ENCODE data around the gene PARN.
"Not testable (repeated sequence)": the region's sequence is repeated elsewhere in the genome, so short reads cannot be mapped to it uniquely, and the experiment has no call there.

The PARN gene

DNA sequence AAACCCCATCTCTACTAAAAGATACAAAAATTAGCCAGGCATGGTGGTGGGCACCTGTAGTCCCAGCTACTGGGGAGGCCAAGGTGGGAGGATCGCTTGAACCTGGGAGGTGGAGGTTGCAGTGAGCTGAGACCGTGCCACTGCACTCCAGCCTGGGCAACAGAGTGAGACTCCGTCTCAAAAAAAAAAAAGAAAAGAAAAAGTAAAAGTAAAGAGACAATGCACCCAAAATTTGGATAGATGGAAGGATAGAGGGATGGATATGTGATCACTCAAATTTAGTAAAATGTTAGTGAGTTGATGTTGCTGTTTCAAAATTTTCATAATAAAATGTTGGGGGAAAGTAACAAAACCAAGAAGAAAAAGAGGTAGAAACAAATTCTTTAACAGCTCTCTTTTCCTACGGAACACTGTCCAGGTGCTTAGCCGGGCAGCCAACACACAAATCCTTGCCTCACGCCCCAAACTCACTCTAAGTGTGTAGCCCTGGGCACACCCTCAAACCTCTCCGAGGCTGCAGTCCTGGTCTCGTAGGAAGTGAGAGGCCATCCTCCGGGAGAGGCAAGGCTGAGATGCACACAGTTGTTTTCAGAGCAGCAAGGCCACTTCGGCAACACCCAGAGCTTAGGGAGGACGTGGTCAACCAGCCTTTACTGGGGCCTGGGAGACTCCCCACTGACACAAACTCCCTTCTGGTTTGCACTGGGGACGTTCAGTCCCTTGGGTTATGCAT is 228.9 kb downstream of the PARN start:
- DNase-seq (ENCODE audit: low read depth in 2 of 2), result not testable (repeated sequence)

DNA sequence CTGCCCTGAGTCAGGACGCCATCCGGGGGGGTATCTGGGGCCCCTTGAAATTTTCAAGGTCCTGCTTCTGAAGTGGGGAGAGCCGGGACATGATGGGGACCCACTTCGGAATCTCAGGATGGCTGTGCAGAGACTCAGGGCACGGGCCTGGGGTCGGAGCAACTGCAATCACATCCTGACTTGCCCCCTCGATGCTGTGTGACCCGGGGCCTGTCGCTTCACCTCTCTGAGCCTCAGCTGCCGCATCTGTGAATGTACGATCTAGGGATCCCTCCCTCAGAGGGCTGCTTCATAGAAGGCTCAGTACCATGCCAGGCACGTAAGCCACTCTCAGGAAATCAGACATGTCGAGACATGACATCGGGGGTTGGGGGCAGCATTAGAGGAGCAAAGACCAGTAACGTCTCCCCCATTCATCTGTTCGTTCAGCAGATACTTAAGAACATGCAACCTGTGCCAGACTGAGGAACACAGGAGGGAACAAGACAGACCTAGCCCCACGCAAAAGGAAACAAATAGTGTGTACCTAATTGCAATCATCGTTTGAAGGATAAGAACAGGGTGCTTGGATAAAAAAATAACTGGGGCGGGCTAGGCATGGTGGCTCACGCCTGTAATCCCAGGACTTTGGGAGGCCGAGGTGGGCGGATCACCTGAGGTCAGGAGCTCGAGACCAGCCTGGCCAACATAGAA is 229.6 kb downstream of the PARN start:
- no peak for DNase-seq (ENCODE audit: low read depth in 2 of 2)

DNA sequence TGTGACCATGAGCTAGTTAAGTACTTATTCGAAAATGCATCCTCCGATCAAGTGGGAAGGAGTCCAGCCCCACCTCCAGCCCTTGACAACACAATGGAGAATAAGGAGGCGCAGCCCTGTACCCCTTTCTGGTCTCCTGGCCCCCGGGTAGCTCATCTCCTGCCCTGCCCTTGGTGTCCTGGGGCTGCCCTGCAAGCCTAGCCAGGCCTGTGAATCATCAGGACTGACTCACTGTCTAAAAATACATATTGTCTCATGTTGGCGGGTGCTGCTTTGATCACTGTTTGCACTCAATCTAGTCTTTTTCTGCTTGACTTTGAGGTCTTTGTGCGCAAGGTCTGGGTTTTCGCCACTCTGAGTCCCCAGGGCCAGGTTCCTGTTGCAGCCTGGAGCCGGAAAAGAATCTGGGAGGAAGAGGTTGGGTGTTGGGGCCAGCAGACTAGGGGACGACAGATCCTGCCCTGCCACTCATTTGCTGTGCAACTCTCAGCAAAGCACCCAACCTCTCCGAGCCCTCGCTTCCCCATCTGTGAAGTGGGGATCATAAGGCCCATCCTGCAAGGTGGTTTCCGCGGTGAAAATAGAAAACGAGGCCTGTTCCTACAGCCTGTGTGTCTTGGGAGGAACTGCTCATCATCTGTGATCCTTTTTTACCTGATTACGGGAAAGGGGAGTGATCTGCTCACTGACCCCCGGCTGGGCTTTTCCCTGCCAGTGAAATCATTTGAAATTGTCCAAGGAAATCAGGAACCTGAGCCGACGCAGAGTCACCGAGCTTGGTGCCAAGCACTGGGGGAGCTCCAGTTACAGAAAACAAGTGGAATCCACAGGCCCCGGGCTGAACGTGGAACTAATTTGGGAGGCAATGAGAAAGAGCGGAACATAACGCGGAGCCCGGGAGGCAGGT is 230.4 kb downstream of the PARN start:
- no peak for DNase-seq (ENCODE audit: low read depth in 2 of 2)

DNA sequence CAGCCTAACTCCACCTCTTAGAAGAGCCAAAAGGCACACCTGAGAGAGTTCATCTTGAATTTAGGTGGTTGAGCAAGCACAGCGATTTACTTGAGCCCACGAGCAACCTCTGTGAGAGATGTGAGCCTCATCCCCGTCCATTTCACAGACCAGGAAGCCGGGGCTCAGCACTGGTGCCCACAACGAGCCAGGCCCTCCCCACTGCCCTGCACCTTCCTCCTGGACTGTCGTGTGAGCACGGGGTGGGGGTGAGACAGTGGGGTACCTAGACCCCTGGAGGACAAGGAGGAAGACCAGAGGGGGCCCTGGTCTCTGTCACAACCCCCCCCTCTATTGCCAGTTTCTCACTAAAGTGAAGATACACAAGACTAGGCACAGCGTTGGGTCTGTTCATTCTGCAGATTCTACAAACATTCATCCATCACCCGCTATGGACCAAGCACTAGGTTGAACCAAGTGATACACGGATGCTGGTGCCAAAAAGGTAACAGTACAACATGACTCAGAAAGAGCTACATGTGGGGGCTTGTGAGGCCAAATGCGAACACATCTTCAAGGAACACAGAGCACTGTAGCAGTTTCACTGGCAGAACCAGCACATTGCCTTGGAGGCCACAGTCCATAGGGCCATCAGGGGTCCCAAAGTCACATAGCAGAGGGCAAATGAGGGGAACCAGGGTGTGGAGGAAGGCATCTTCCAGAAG is 231.9 kb downstream of the PARN start:
- DNase-seq (ENCODE audit: low read depth in 2 of 2), result no peak

DNA sequence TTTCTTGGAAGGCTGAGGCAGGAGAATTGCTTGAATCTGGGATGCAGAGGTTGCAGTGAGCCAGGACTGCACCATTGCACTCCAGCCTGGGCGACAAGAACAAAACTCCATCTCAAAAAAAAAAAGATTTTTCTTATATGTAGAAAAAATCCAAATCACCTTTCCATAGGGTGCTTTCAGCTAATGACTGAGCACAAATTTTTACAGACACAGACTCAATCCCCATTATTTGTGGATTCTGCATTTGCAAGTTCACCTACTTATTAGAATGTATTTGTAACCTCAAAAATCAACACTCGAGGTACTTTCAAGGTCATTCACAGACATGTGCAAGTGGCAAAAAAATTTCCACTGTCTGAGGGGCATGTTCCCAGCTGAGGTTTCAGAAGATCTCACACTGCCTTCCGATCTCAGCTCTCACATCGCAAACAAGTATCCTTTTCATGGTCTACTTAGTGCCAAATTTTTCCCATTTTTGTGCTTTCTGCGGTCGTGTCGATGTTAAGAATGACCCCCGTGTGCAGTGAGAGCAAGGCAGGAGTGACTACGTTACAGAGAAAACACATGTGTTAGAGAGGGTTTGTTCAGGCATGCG is 234.3 kb downstream of the PARN start:
- not testable (repeated sequence) for DNase-seq (ENCODE audit: low read depth in 2 of 2)

DNA sequence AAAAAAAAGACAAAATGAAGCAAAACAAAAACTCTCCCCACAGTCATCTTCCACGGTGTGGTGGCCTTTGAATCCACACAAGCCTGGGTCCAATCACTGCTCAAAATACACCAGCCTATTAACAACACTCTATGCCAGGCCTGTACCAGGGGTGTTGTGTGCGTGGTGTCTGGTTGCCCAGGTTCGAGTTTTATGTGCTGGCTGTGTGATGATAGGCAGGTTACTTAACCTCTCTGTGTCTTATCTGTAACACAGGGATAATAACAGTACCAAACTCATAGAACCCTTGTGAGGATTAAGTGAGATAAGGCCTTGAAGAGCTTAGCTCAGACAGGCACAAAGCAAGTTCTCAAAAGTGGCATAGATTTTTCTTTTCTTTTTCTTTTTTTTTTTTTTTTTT is 235.2 kb downstream of the PARN start:
- no peak for DNase-seq (ENCODE audit: low read depth in 2 of 2)

DNA sequence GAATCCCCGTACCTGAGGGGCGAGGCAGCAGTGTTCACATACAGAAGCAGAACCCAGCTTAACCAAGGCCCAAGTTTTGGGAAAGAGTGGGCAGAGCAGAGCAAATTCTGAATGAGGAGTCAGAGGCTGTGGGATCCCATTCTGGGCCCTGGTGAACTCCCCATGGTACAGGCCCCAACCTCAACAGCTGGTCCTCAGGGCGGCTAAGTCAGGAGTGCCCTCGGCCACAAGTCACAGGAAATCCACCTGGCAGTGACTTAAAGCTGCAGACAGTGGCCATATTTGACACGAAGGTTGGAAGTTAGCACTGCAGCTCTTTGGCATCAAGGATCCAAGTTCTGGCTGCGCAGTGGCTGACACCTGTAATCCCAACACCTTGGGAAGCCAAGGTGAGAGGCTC is 237.1 kb downstream of the PARN start:
- no peak for DNase-seq (ENCODE audit: low read depth in 2 of 2)

DNA sequence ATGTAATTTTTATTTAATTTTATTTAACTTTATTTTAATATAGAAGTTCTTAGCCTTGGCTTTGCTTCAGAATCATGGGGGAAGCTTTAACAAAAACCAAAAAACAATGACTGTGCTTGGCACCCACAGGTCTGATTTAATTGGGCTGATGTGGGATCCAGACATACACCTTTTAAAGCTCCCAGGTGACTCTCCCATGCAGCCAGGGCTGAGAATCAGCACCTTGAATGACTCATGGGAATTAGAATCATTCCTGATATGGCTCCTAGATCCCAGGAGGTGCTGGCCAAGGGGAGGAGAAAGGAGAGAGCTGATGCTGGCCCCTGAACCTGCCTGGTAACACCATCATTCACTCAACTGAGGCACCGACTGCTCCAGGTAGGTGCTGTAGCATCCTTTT is 240.7 kb downstream of the PARN start:
- DNase-seq (ENCODE audit: low read depth in 2 of 2), result no peak

DNA sequence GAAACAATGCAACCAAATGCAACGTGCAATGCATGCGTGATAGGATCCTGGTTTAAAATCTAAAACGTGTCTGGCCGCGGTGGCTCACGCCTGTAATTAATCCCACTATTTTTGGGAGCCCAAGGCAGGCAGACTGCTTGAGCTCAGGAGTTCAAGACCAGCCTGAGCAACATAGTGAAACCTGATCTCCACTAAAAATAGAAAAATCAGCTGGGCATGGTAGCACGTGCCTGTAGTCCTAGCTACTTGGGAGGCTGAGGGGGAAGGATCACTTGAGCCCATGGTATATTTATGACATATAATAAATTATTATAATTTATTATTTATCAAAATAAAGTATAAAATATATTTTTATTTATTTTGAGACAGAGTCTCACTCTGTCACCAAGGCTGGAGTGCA is 241.8 kb downstream of the PARN start:
- no peak for DNase-seq (ENCODE audit: low read depth in 2 of 2)

DNA sequence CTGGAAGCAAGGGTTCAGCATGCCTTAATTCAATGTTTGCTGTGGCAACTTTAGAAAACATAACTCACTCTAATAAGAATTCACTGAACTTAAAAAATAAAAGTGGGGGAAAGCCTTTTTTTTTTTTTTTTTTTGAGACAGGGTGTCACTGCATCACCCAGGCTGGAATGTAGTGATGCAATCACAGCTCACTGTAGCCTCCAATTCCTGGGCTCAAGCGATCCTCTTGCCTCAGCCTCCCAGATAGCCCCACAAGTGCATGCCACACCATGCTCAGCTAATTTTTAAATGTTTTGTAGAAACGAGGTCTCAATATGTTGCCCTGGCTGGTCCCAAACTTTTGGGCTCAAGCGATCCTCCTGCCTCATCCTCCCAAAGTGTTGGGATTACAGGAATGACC is 243.9 kb downstream of the PARN start:
- DNase-seq (ENCODE audit: low read depth in 2 of 2), result no peak

Measured in stimulated activated CD8-positive, alpha-beta memory T cell treated with anti-CD3 and anti-CD28 coated beads, Interleukin-15, amount 100 ng/mL, for 4 hours (primary cell).